22Rv1 (cell line): ENCODE measurements around the gene SPOCK2.

Experiments used
- H3K27ac ChIP-seq: fragments of 450-650 bp; 2 replicates; pipeline ENCODE4 v1.5.1; 2017
- CTCF ChIP-seq: fragments of 450-650 bp; IDR thresholded peaks from 2 replicates; pipeline ENCODE4 v1.5.1; 2017; ENCODE audit warnings: mild to moderate bottlenecking
- ZFX ChIP-seq: fragments of 450-650 bp; IDR thresholded peaks from 2 replicates; pipeline ENCODE4 v1.6.1; 2017; ENCODE audit warnings: antibody characterized with exemption, borderline replicate concordance

Gene SPOCK2

GRCh38 chr10:72024596-72024995 lies 63.8 kb downstream of the SPOCK2 start:
- no peak overlapping the region for H3K27ac ChIP-seq

GRCh38 chr10:72022228-72022627 lies 66.1 kb downstream of the SPOCK2 start:
- TF ChIP-seq ZFX (no peak), CTCF (no peak)
- H3K27ac ChIP-seq: no peak overlapping the region

More at GRCh38 chr10:72024596-72024995, 63.8 kb downstream of the SPOCK2 start:
- no peak for TF ChIP-seq CTCF
- TF ChIP-seq ZFX: no peak

GRCh38 chr10:72020914-72021809 lies 67.2 kb downstream of the SPOCK2 start:
- no peak overlapping the region for H3K27ac ChIP-seq

GRCh38 chr10:72019085-72019876 lies 69.1 kb downstream of the SPOCK2 start:
- H3K27ac ChIP-seq: no peak overlapping the region
- no peak for TF ChIP-seq CTCF
- TF ChIP-seq ZFX: no peak

More at GRCh38 chr10:72020914-72021809, 67.2 kb downstream of the SPOCK2 start:
- TF ChIP-seq ZFX (no peak), CTCF (no peak)

GRCh38 chr10:72016608-72017300 lies 71.6 kb downstream of the SPOCK2 start:
- H3K27ac ChIP-seq: no peak overlapping the region
- TF ChIP-seq CTCF (no peak), ZFX (no peak)

- no peak for TF ChIP-seq CTCF
- no peak for TF ChIP-seq ZFX
- H3K27ac ChIP-seq: no peak overlapping the region
Observed at GRCh38 chr10:72015841-72016240, 72.5 kb downstream of the SPOCK2 start.
